OCI-LY1 (cell line): ENCODE results near the gene AFF2.
A peak's percentile ranks its signal among the peaks of the same experiment; 100 is the strongest.

Experiments used
- H2AFZ ChIP-seq: fragments of 200-600 bp; sonication (generic), shearing (Covaris generic); 2 replicates; pipeline ENCODE4 v1.6.0; 2014; ENCODE audit warnings: antibody characterized with exemption, mild to moderate bottlenecking, low read length
- H3F3A ChIP-seq: fragments of 200-600 bp; sonication (generic), shearing (Covaris generic); 2 replicates; pipeline ENCODE4 v1.6.0; 2014; ENCODE audit warnings: mild to moderate bottlenecking, antibody characterized with exemption, low read length, moderate library complexity; ENCODE audit not compliant: insufficient read depth
- H3K27ac ChIP-seq: fragments of 200-600 bp; sonication (generic); 2 replicates; pipeline ENCODE4 v1.5.1; 2014; ENCODE audit warnings: low read length, mixed run types, mild to moderate bottlenecking, low read depth; ENCODE audit not compliant: poor library complexity, severe bottlenecking
- H3K27me3 ChIP-seq: fragments of 200-600 bp; sonication (generic); 2 replicates; pipeline ENCODE4 v1.6.0; 2014; ENCODE audit warnings: antibody characterized with exemption, mild to moderate bottlenecking, low read length, moderate library complexity; ENCODE audit not compliant: insufficient read depth
- H3K36me3 ChIP-seq: fragments of 200-600 bp; sonication (generic); 2 replicates; pipeline ENCODE4 v1.6.1; 2014; ENCODE audit warnings: mild to moderate bottlenecking, antibody characterized with exemption, low read length, moderate library complexity, mixed read lengths; ENCODE audit not compliant: insufficient read depth
- H3K4me1 ChIP-seq: fragments of 200-600 bp; sonication (generic); 2 replicates; pipeline ENCODE4 v1.5.1; 2014; ENCODE audit warnings: mild to moderate bottlenecking, low read length, moderate library complexity; ENCODE audit not compliant: insufficient read depth, severe bottlenecking
- H3K4me2 ChIP-seq: fragments of 200-600 bp; sonication (generic), shearing (Covaris generic); 2 replicates; pipeline ENCODE4 v1.6.1; 2014; ENCODE audit warnings: low read length
- H3K4me3 ChIP-seq: fragments of 200-600 bp; sonication (generic); 2 replicates; pipeline ENCODE4 v1.5.1; 2014; ENCODE audit warnings: low read length, low read depth, mild to moderate bottlenecking, mixed read lengths; ENCODE audit not compliant: poor library complexity, severe bottlenecking
- H3K79me2 ChIP-seq: fragments of 200-600 bp; shearing (Covaris generic); 2 replicates; pipeline ENCODE4 v1.6.1; 2016; ENCODE audit warnings: mixed run types, low read length, mixed read lengths; ENCODE audit not compliant: insufficient read depth
- H3K9ac ChIP-seq: fragments of 200-600 bp; sonication (generic), shearing (Covaris generic); 2 replicates; pipeline ENCODE4 v1.6.1; 2014; ENCODE audit warnings: mild to moderate bottlenecking, low read length, mixed read lengths
- H3K9me2 ChIP-seq: fragments of 200-600 bp; sonication (generic), shearing (Covaris generic); 2 replicates; pipeline ENCODE4 v1.6.1; 2014; ENCODE audit warnings: low read depth, mild to moderate bottlenecking, low read length, mixed read lengths
- H3K9me3 ChIP-seq: fragments of 200-600 bp; shearing (Covaris generic); 2 replicates; pipeline ENCODE4 v1.6.1; 2014; ENCODE audit warnings: low read length, mixed read lengths
- H4K20me1 ChIP-seq: fragments of 200-600 bp; sonication (generic), shearing (Covaris generic); 2 replicates; pipeline ENCODE4 v1.6.0; 2016; ENCODE audit warnings: mild to moderate bottlenecking, low read length; ENCODE audit not compliant: insufficient read depth
- EZH2 ChIP-seq: fragments of 200-600 bp; sonication (generic), shearing (Covaris generic); IDR thresholded peaks from 2 replicates; pipeline ENCODE4 v1.8.0; 2017; ENCODE audit warnings: borderline replicate concordance, mixed run types, mild to moderate bottlenecking, antibody characterized with exemption, low read length, moderate library complexity, mixed read lengths
- TF ChIP-seq, protein P1 (sequence below): fragments of 200-600 bp; sonication (generic), shearing (Covaris generic); IDR thresholded peaks from 2 replicates; pipeline ENCODE4 v1.5.1; 2017; ENCODE audit warnings: mild to moderate bottlenecking, antibody characterized with exemption, low read length, moderate library complexity, mixed read lengths

The AFF2 gene

DNA sequence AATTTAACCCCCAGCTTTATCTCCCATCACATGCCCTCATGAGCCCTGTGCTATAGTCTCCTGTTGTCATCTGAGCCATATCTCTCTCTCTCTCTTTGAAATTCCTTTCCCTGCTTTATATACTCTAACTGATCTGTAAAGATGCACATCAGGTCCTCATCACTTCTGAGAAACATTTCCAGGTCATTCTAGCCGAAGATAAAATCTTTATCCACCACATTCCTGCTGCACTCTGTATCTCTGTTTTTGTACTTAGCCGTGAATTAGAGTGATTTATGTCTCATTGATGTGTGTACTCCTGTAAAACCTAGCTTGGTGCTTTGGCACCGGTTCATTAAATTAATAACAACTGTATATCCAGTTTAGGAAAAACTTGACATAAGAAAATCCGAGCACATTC lies 113.2 kb downstream of the AFF2 start:
- H2AFZ ChIP-seq = no peak overlapping the region
- peaks cover 14% of the 10 kb centered on the region; the same call in 1 of the 2 replicates for H3K79me2 ChIP-seq
- H3F3A ChIP-seq = no peaks in the 10 kb centered on the region
- H3K27me3 ChIP-seq = no peaks in the 10 kb centered on the region
- no peak overlapping the region for H3K9ac ChIP-seq
- H3K4me3 ChIP-seq = no peak overlapping the region
- H3K36me3 ChIP-seq = peaks cover 6% of the 10 kb centered on the region
- H3K27ac ChIP-seq = peak overlapping the region; percentile 49
- no peak for TF ChIP-seq EZH2
- TF ChIP-seq, protein P1, sequence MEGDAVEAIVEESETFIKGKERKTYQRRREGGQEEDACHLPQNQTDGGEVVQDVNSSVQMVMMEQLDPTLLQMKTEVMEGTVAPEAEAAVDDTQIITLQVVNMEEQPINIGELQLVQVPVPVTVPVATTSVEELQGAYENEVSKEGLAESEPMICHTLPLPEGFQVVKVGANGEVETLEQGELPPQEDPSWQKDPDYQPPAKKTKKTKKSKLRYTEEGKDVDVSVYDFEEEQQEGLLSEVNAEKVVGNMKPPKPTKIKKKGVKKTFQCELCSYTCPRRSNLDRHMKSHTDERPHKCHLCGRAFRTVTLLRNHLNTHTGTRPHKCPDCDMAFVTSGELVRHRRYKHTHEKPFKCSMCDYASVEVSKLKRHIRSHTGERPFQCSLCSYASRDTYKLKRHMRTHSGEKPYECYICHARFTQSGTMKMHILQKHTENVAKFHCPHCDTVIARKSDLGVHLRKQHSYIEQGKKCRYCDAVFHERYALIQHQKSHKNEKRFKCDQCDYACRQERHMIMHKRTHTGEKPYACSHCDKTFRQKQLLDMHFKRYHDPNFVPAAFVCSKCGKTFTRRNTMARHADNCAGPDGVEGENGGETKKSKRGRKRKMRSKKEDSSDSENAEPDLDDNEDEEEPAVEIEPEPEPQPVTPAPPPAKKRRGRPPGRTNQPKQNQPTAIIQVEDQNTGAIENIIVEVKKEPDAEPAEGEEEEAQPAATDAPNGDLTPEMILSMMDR = no peak
- no peaks in the 10 kb centered on the region for H4K20me1 ChIP-seq
- H3K4me1 ChIP-seq = peaks cover 41% of the 10 kb centered on the region
- no peaks in the 10 kb centered on the region for H3K9me2 ChIP-seq
- no peak overlapping the region for H3K4me2 ChIP-seq
- H3K9me3 ChIP-seq = no peaks in the 10 kb centered on the region

- H3K9ac ChIP-seq = no peak overlapping the region
- H3K4me1 ChIP-seq = peaks cover 36% of the 10 kb centered on the region
- TF ChIP-seq, protein P1 = no peak
- no peak for TF ChIP-seq EZH2
- H2AFZ ChIP-seq = no peak overlapping the region
- no peak overlapping the region for H3K27ac ChIP-seq
- no peaks in the 10 kb centered on the region for H3K27me3 ChIP-seq
- no peaks in the 10 kb centered on the region for H4K20me1 ChIP-seq
- peaks cover 22% of the 10 kb centered on the region for H3K79me2 ChIP-seq
- no peaks in the 10 kb centered on the region for H3F3A ChIP-seq
- H3K4me2 ChIP-seq = no peak overlapping the region
- no peak overlapping the region for H3K4me3 ChIP-seq
- peaks cover 6% of the 10 kb centered on the region for H3K36me3 ChIP-seq
- H3K9me2 ChIP-seq = no peaks in the 10 kb centered on the region
- no peaks in the 10 kb centered on the region for H3K9me3 ChIP-seq
Measured at GRCh38 chrX:148615491-148615890, 115.1 kb downstream of the AFF2 start.

GRCh38 chrX:148618470-148619445 lies 118.3 kb downstream of the AFF2 start:
- no peak overlapping the region for H3K9ac ChIP-seq
- peaks cover 17% of the 10 kb centered on the region for H3K4me1 ChIP-seq
- H3K4me2 ChIP-seq = no peak overlapping the region
- H3K36me3 ChIP-seq = peaks cover 6% of the 10 kb centered on the region
- no peak overlapping the region for H2AFZ ChIP-seq
- H3K9me2 ChIP-seq = no peaks in the 10 kb centered on the region
- H3F3A ChIP-seq = no peaks in the 10 kb centered on the region
- H4K20me1 ChIP-seq = no peaks in the 10 kb centered on the region
- H3K27ac ChIP-seq = no peak overlapping the region
- no peaks in the 10 kb centered on the region for H3K27me3 ChIP-seq
- no peak for TF ChIP-seq EZH2
- TF ChIP-seq, protein P1 = no peak
- no peaks in the 10 kb centered on the region for H3K9me3 ChIP-seq
- H3K79me2 ChIP-seq = peaks cover 20% of the 10 kb centered on the region; the same call in 1 of the 2 replicates
- no peak overlapping the region for H3K4me3 ChIP-seq
